HCT116 (cell line): ENCODE measurements around the gene TCAP. TPM values are rescaled to one million over a fixed set of nuclear protein-coding genes. Genes with fewer than 3 reads are reported as not detected.

Experiments
- ATAC-seq: fragments of 200-7000 bp; cut with Tn5 transposase; 2 replicates; pipeline ENCODE4 v1.9.1; 2020; ENCODE audit warnings: mild to moderate bottlenecking, moderate library complexity
- BruUV-seq: library from RNA; stranded (reverse); fragments of 400-500 nt; replicated peaks from 2 replicates; lab custom pipeline; 2021; lab: Mats Ljungman, UMichigan
- CTCF ChIA-PET: fragments of 300-600 bp; sonication (Branson Sonifier 250); formaldehyde crosslinking; loops from one replicate; lab custom pipeline; 2021; ENCODE audit warnings: antibody characterized with exemption; lab: Charles Lee
- POLR2A ChIA-PET: fragments of 300-600, 350-600 bp; sonication (Branson Sonifier 250); formaldehyde crosslinking; loops from one replicate; lab custom pipeline; 2021; ENCODE audit warnings: antibody characterized with exemption; lab: Charles Lee
- RAD21 ChIA-PET, 2 experiments: fragments of 300-600 bp; sonication (Branson Sonifier 250); formaldehyde crosslinking; loops; one replicate each; lab custom pipeline; 2023; ENCODE audit warnings: low total read pairs in 2 of 2; ENCODE audit not compliant: uncharacterized antibody in 2 of 2, unreplicated experiment in 2 of 2, low non-redundant PET in 1 of 2; lab: Charles Lee
- DNase-seq: peaks from one replicate; pipeline ENCODE4 v3.0.0-alpha.2; 2010; ENCODE audit warnings: low read depth, low spot score
- H2AFZ ChIP-seq: fragments of 200-600 bp; shearing (Covaris generic), sonication (generic); 2 replicates; pipeline ENCODE4 v1.6.1; 2017; ENCODE audit warnings: low read depth, mixed run types, mixed read lengths, antibody characterized with exemption, low read length; ENCODE audit not compliant: poor library complexity, severe bottlenecking
- H3K27ac ChIP-seq: 2 replicates; pipeline ENCODE4 v1.5.1; 2012; ENCODE audit warnings: low read depth, low read length
- H3K27me3 ChIP-seq: fragments of 200-600 bp; sonication (generic); 2 replicates; pipeline ENCODE4 v1.6.1; 2016; ENCODE audit warnings: mixed run types, low read length, mixed read lengths; ENCODE audit not compliant: insufficient read depth
- H3K36me3 ChIP-seq, 2 experiments: fragments of 200-500 bp in 1 of 2; fragments of 200-600 bp in 1 of 2; sonication (Bioruptor generic) in 1 of 2; sonication (generic) in 1 of 2; 2 replicates each; pipeline versions ENCODE4 v1.5.1 to v1.6.1; 2014 to 2016; ENCODE audit warnings: low read length in 2 of 2, inconsistent platforms in 1 of 2, mixed read lengths in 1 of 2, mixed run types in 1 of 2; ENCODE audit not compliant: insufficient read depth in 2 of 2, control insufficient read depth in 1 of 2
- H3K4me1 ChIP-seq, 2 experiments: fragments of 200-600 bp in 1 of 2; sonication (generic) in 1 of 2; 2 replicates each; pipeline versions ENCODE4 v1.5.1 to v1.6.1; 2012 to 2017; ENCODE audit warnings: low read length in 2 of 2, inconsistent platforms in 1 of 2, mild to moderate bottlenecking in 1 of 2, mixed read lengths in 1 of 2, mixed run types in 1 of 2, moderate library complexity in 1 of 2; ENCODE audit not compliant: insufficient read depth in 2 of 2, control insufficient read depth in 1 of 2
- H3K4me2 ChIP-seq: fragments of 200-600 bp; sonication (generic); 2 replicates; pipeline ENCODE4 v1.6.1; 2017; ENCODE audit warnings: mixed run types, low read length, mixed read lengths
- H3K4me3 ChIP-seq, 2 experiments: fragments of 200-600 bp in 1 of 2; sonication (generic) in 1 of 2; replicated peaks in 1 of 2; 2 replicates each; pipeline ENCODE4 v1.5.1; 2011 to 2016; ENCODE audit warnings: low read length in 2 of 2, control low read depth in 1 of 2, low read depth in 1 of 2, mild to moderate bottlenecking in 1 of 2, mixed read lengths in 1 of 2, mixed run types in 1 of 2
- H3K79me2 ChIP-seq: fragments of 200-600 bp; sonication (generic); 2 replicates; pipeline ENCODE4 v1.6.1; 2017; ENCODE audit warnings: mild to moderate bottlenecking, mixed run types, low read length, moderate library complexity, mixed read lengths; ENCODE audit not compliant: insufficient read depth
- H3K9ac ChIP-seq: fragments of 200-600 bp; sonication (generic); 2 replicates; pipeline ENCODE4 v1.6.1; 2016; ENCODE audit warnings: low read length, mixed read lengths
- H3K9me2 ChIP-seq: fragments of 200-600 bp; sonication (generic), shearing (Covaris generic); 2 replicates; pipeline ENCODE4 v1.6.1; 2017; ENCODE audit warnings: mixed run types, mild to moderate bottlenecking, moderate library complexity; ENCODE audit not compliant: insufficient read depth
- H3K9me3 ChIP-seq, 2 experiments: fragments of 200-500 bp in 1 of 2; fragments of 200-600 bp in 1 of 2; sonication (Bioruptor generic) in 1 of 2; sonication (generic) in 1 of 2; 2 replicates each; pipeline ENCODE4 v1.6.1; 2014 to 2017; ENCODE audit warnings: low read length in 2 of 2, mixed read lengths in 2 of 2, inconsistent platforms in 1 of 2, low read depth in 1 of 2, mild to moderate bottlenecking in 1 of 2, mixed run types in 1 of 2, moderate library complexity in 1 of 2; ENCODE audit not compliant: control insufficient read depth in 1 of 2, insufficient read depth in 1 of 2
- H4K20me1 ChIP-seq: fragments of 200-600 bp; sonication (generic), shearing (Covaris generic); 2 replicates; pipeline ENCODE4 v1.6.1; 2017; ENCODE audit warnings: mixed run types, mild to moderate bottlenecking, moderate library complexity; ENCODE audit not compliant: insufficient read depth
- CBX3 ChIP-seq: IDR thresholded peaks from 2 replicates; pipeline ENCODE4 v1.6.1; 2012; ENCODE audit warnings: low read depth
- CEBPB ChIP-seq: IDR thresholded peaks from 2 replicates; pipeline ENCODE4 v1.6.1; 2012; ENCODE audit warnings: low read depth
- EGR1 ChIP-seq: IDR thresholded peaks from 2 replicates; pipeline ENCODE4 v1.6.1; 2012; ENCODE audit warnings: low read depth
- ELF1 ChIP-seq: IDR thresholded peaks from 2 replicates; pipeline ENCODE4 v1.6.1; 2012; ENCODE audit warnings: low read depth, borderline replicate concordance
- EZH2 ChIP-seq: fragments of 200-600 bp; sonication (generic); IDR thresholded peaks from 2 replicates; pipeline ENCODE4 v1.6.1; 2017; ENCODE audit warnings: antibody characterized with exemption, mixed run types
- EZH2phosphoT487 ChIP-seq: fragments of 200-600 bp; IDR thresholded peaks from 2 replicates; pipeline ENCODE4 v1.6.1; 2018; ENCODE audit warnings: antibody characterized with exemption, borderline replicate concordance
- FOSL1 ChIP-seq: IDR thresholded peaks from 2 replicates; pipeline ENCODE4 v1.6.1; 2012; ENCODE audit warnings: low read depth
- POLR2A ChIP-seq: IDR thresholded peaks from 2 replicates; pipeline ENCODE4 v1.7.0; 2011; ENCODE audit warnings: borderline replicate concordance; ENCODE audit not compliant: insufficient read depth, insufficient read length; ENCODE audit errors: extremely low read depth
- POLR2AphosphoS5 ChIP-seq: IDR thresholded peaks from 2 replicates; pipeline ENCODE4 v1.6.1; 2011; ENCODE audit warnings: mild to moderate bottlenecking, low read depth, low read length, moderate library complexity
- RAD21 ChIP-seq: IDR thresholded peaks from 2 replicates; pipeline ENCODE4 v1.6.1; 2012; ENCODE audit warnings: low read depth, mild to moderate bottlenecking
- REST ChIP-seq: IDR thresholded peaks from 2 replicates; pipeline ENCODE4 v1.6.1; 2012; ENCODE audit warnings: low read depth
- SIN3A ChIP-seq: IDR thresholded peaks from 2 replicates; pipeline ENCODE4 v1.6.1; 2012; ENCODE audit warnings: low read depth
- YY1 ChIP-seq: IDR thresholded peaks from 2 replicates; pipeline ENCODE4 v1.6.1; 2011; ENCODE audit warnings: low read length, low read depth, moderate library complexity, mild to moderate bottlenecking; ENCODE audit not compliant: insufficient replicate concordance; ENCODE audit errors: extremely low read depth
- ZBTB33 ChIP-seq: IDR thresholded peaks from 2 replicates; pipeline ENCODE4 v1.6.1; 2011; ENCODE audit warnings: mild to moderate bottlenecking, low read length, moderate library complexity; ENCODE audit not compliant: insufficient replicate concordance; ENCODE audit errors: extremely low read depth
- intact Hi-C: fragments of 100-400 bp; cut with micrococcal nuclease; formaldehyde crosslinking; loops from 2 replicates; pipeline ENCODE4 v1.10.0; 2022
- total RNA-seq: library from RNA; stranded (reverse); gene quantifications from one replicate; pipeline ENCODE4 v1.2.1, GENCODE V29; 2021; ENCODE audit not compliant: unreplicated experiment

Gene TCAP
- total RNA-seq, 1 experiment from 2014 or later = 1.5 TPM

GRCh38 chr17:39696731-39697130 lies 31.6 kb downstream of the TCAP start:
- H3K4me1 ChIP-seq = peaks cover 15 to 24% of the 10 kb centered on the region in 2 experiments; a peak in 3 of 4 replicates
- no peaks in the 10 kb centered on the region for H3K9me2 ChIP-seq
- no peaks in the 10 kb centered on the region for H3K27me3 ChIP-seq
- H3K27ac ChIP-seq = no peak overlapping the region
- H3K4me2 ChIP-seq = no peak overlapping the region
- H3K9ac ChIP-seq = no peak overlapping the region
- ChIA-PET RAD21 (no interaction called here), POLR2A (interaction anchor here (2.7 kb wide), 1 partner anchor 9 kb away, joined by 7 read pairs; the partner anchor contains the start of gene PGAP3), CTCF (no interaction called here)
- ATAC-seq (no peak), DNase-seq (no peak)
- intact Hi-C loops = no loop called here
- no peaks in the 10 kb centered on the region for H3K9me3 ChIP-seq
- no peak overlapping the region for H2AFZ ChIP-seq
- TF ChIP-seq FOSL1 (no peak), ELF1 (no peak), RAD21 (no peak), REST (no peak), SIN3A (no peak), CBX3 (no peak), EZH2 (no peak), POLR2A (no peak), EZH2phosphoT487 (no peak), EGR1 (no peak), CEBPB (no peak), ZBTB33 (no peak), POLR2AphosphoS5 (no peak), YY1 (no peak)
- peaks cover 18% of the 10 kb centered on the region for H3K79me2 ChIP-seq
- H4K20me1 ChIP-seq = no peaks in the 10 kb centered on the region
- H3K36me3 ChIP-seq = no peaks in the 10 kb centered on the region
- no peak overlapping the region for H3K4me3 ChIP-seq
- no TSS peak for BruUV-seq
